ENCODE results near the gene GATA2.

Gene GATA2

GRCh38 chr3:128436214-128436613 is 56.8 kb downstream of the GATA2 start:
- in situ Hi-C loops (cut with MboI; ENCODE audit: low sequenced_read_pairs) = no loop called here

GRCh38 chr3:128435561-128435960 is 57.4 kb downstream of the GATA2 start:
- in situ Hi-C loops (cut with MboI; ENCODE audit: low sequenced_read_pairs) = no loop called here

GRCh38 chr3:128435058-128435457 is 57.9 kb downstream of the GATA2 start:
- in situ Hi-C loops (cut with MboI; ENCODE audit: low sequenced_read_pairs) = no loop called here

- in situ Hi-C loops (cut with MboI; ENCODE audit: low sequenced_read_pairs) = no loop called here
Observed at GRCh38 chr3:128434524-128434923, 58.5 kb downstream of the GATA2 start.

- in situ Hi-C loops (cut with MboI; ENCODE audit: low sequenced_read_pairs) = no loop called here
Observed at GRCh38 chr3:128433837-128434165, 59.2 kb downstream of the GATA2 start.

- in situ Hi-C loops (cut with MboI; ENCODE audit: low sequenced_read_pairs) = no loop called here
Observed at GRCh38 chr3:128432971-128433836, 59.8 kb downstream of the GATA2 start.

- in situ Hi-C loops (cut with MboI; ENCODE audit: low sequenced_read_pairs) = no loop called here
Observed at GRCh38 chr3:128432301-128432970, 60.6 kb downstream of the GATA2 start.

- in situ Hi-C loops (cut with MboI; ENCODE audit: low sequenced_read_pairs) = no loop called here
Observed at GRCh38 chr3:128431803-128432300, 61.1 kb downstream of the GATA2 start.

- in situ Hi-C loops (cut with MboI; ENCODE audit: low sequenced_read_pairs) = no loop called here
Observed at GRCh38 chr3:128430731-128431130, 62.3 kb downstream of the GATA2 start.

- in situ Hi-C loops (cut with MboI; ENCODE audit: low sequenced_read_pairs) = no loop called here
Observed at GRCh38 chr3:128430301-128430700, 62.7 kb downstream of the GATA2 start.

- in situ Hi-C loops (cut with MboI; ENCODE audit: low sequenced_read_pairs) = loop anchor here (10.0 kb wide), 1 partner anchor 155 kb away; no protein-coding TSS in a partner anchor
Observed at GRCh38 chr3:128429751-128430150, 63.2 kb downstream of the GATA2 start.

All from HL-60/S4 treated with phorbol 12-myristate 13-acetate at 8.2 ng/mL for 4 days and 3 days (cell line).